CD4-positive, alpha-beta T cell treated with Interleukin-10 for 1 hour (primary cell): Measurements from ENCODE around the gene ZMAT5.

Experiments
- DNase-seq: peaks from one replicate; pipeline ENCODE4 v3.0.0-alpha.2; 2020

Gene ZMAT5

GRCh38 chr22:29766632-29767170 is at the start of gene ZMAT5:
Gene ZMAT5 (minus strand): TSS chr22:29767007. CDS start chr22:29748544, 18,463 bp downstream.
- DNase-seq, result peak; percentile 96

GRCh38 chr22:29816539-29816938 is 49.7 kb upstream of the ZMAT5 start:
- DNase-seq, result no peak

GRCh38 chr22:29816128-29816527 is 49.3 kb upstream of the ZMAT5 start:
- DNase-seq, result no peak

GRCh38 chr22:29815580-29815979 is 48.8 kb upstream of the ZMAT5 start:
- no peak for DNase-seq

GRCh38 chr22:29814003-29814402 is 47.2 kb upstream of the ZMAT5 start:
- no peak for DNase-seq

GRCh38 chr22:29813563-29813962 is 46.8 kb upstream of the ZMAT5 start:
- DNase-seq, result no peak

GRCh38 chr22:29813126-29813525 is 46.3 kb upstream of the ZMAT5 start:
- DNase-seq, result no peak

- no peak for DNase-seq
Measured at GRCh38 chr22:29811377-29811776, 44.6 kb upstream of the ZMAT5 start.

GRCh38 chr22:29810216-29810615 is 43.4 kb upstream of the ZMAT5 start:
- DNase-seq, result no peak

GRCh38 chr22:29806196-29806595 is 39.4 kb upstream of the ZMAT5 start:
- DNase-seq, result no peak

GRCh38 chr22:29804985-29805384 is 38.2 kb upstream of the ZMAT5 start:
- no peak for DNase-seq

- DNase-seq, result no peak
Measured at GRCh38 chr22:29803190-29803589, 36.4 kb upstream of the ZMAT5 start.

- no peak for DNase-seq
Measured at GRCh38 chr22:29801796-29802195, 35.0 kb upstream of the ZMAT5 start.

- no peak for DNase-seq
Measured at GRCh38 chr22:29801153-29801552, 34.3 kb upstream of the ZMAT5 start.

GRCh38 chr22:29799217-29799680 is 32.4 kb upstream of the ZMAT5 start:
- peak; percentile 3 for DNase-seq

GRCh38 chr22:29798801-29799200 is 32.0 kb upstream of the ZMAT5 start:
- no peak for DNase-seq

GRCh38 chr22:29798318-29798717 is 31.5 kb upstream of the ZMAT5 start:
- DNase-seq, result no peak

GRCh38 chr22:29797351-29797750 is 30.5 kb upstream of the ZMAT5 start:
- DNase-seq, result no peak

- no peak for DNase-seq
Measured at GRCh38 chr22:29795663-29796062, 28.9 kb upstream of the ZMAT5 start.

- no peak for DNase-seq
Measured at GRCh38 chr22:29793396-29793795, 26.6 kb upstream of the ZMAT5 start.

- no peak for DNase-seq
Measured at GRCh38 chr22:29790061-29790460, 23.3 kb upstream of the ZMAT5 start.

GRCh38 chr22:29788339-29789279 is 21.8 kb upstream of the ZMAT5 start:
- no peak for DNase-seq

- no peak for DNase-seq
Measured at GRCh38 chr22:29787371-29787980, 20.7 kb upstream of the ZMAT5 start.

- DNase-seq, result no peak
Measured at GRCh38 chr22:29786031-29786430, 19.2 kb upstream of the ZMAT5 start.
